Caki2 (cell line): ENCODE data around the gene SEC24D. TPM values are rescaled to one million over a fixed set of nuclear protein-coding genes. Genes with fewer than 3 reads are reported as not detected.

ENCODE experiments used
- DNase-seq: peaks from one replicate; pipeline ENCODE4 v3.0.0-alpha.2; 2015; ENCODE audit warnings: low read depth
- in situ Hi-C: cut with HindIII; loops from 2 replicates; pipeline ENCODE4 v1.10.0; 2016; ENCODE audit warnings: low sequenced_read_pairs, low pct_unique_long_range_greater_than_20kb, mixed read lengths
- total RNA-seq: library from RNA; depleted of rRNA; stranded (reverse); fragments of >200 nt; shearing (Covaris generic); gene quantifications from 2 replicates; pipeline ENCODE4 v1.2.3, GENCODE V29; 2014; ENCODE audit warnings: low replicate concordance

SEC24D gene
- total RNA-seq, 1 experiment from 2014 or later: 42.6 TPM

DNA sequence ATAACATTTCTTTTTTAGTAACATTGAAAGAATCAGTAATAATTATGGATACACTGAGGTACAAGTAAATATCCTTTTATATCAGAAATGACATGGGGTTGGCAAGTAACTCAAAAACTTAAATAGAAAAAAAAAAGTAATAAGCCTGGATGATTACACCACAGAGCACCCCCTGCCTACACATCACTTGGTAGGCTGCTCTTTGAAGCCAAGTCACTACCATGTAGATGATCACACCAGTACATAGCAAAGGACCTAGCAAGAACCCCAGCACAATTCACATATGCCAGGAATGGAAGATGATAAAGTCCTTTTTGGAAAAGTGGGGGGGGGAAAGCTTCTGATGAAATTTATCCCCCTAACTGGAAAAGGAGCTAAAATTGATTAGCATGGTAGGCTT lies 93.9 kb downstream of the SEC24D start:
- in situ Hi-C loops: no loop called here
- DNase-seq: no peak

DNA sequence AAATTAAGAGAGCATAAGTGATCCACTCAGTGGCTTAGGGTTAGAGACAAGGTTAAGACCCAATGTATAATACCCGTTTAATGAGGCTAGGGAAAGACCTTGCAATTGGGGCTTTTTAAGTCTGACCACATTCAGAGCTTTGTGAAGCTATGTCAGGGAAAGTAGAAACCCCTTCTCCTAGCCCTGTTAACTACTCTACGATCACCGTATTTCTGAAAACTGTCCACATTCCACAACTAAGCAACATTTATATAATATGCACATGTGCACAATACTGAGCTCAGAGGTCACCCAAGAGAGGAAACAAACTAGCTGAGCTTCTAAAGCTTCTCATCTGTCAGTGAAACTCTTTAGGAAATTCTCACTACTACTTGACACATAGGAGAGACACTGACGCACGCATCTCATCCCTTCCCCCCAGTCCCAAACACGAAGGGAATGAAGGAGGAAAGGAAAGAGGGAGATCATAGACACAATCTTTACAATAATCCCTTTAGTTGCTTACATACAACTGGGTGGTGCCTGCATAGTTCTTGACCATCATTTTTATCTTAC lies 94.5 kb downstream of the SEC24D start:
- DNase-seq: no peak
- in situ Hi-C loops: no loop called here

DNA sequence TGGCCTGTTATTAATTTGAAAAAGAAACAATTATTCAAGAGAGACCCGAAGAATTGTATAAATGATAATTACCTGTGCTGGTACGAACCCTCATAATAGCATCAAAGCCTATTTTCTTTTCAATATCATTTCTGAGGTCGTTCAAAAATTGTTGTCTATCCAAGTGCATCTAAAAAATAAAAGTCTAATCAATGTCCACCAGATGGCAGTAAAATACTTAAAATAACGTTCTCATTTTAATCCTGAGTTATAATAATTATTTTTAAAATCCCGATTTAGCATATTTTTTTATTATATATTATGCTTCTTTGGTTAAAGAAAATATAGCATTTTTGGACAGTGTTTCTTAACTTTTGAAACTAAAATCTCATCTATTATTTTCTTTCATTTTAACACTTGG lies 95.1 kb downstream of the SEC24D start:
- no peak for DNase-seq
- in situ Hi-C loops: no loop called here

DNA sequence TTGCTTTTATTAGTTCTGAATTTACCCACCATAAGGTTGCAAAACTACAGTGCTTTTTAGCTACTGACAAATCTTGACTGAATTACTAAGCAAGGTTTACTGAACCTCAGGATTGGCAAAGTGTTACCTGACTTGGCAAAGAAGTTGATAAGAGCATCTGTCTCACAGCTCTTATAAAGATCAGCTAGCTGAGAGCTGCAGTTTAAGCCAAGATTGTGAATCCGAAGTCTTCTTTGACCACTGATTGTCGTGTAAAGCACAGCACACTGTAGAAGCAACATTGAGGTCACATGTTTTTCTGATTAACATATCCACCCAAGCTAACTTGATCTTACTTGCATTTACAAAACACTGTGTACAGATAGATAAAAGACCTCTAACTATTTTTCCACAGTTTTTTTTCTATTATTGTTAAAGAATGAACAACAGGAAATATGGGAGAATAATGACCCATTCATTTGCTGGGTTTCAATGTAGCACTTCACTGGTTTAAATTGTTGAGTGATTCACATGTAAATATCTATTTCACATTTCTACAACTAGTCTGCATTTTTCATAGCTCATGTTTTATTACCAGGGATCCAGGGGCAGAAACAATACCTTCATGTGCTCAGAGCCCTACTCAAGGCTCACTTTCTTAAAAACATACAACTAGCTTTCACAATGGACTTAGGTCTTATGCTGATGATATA lies 96.8 kb downstream of the SEC24D start:
- in situ Hi-C loops: no loop called here
- no peak for DNase-seq

DNA sequence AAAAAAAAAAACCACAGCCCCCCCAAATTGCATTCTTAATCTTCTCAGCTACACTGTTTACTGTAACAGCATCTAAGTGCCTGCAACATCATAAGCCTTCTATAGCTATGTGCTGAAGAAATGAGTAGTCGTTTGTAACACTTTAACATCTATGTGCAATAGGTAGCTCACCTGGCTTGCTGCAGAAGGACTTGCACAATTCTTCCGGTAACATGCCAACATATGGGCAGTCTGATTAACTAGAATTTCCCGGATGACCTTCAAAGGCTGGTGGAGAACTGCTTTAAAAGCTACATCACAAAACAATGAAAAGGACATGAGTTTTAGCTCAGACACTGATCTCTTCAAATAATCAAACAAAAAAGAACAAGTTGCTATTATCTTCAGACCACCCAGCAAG lies 97.8 kb downstream of the SEC24D start:
- in situ Hi-C loops: no loop called here
- DNase-seq: no peak

DNA sequence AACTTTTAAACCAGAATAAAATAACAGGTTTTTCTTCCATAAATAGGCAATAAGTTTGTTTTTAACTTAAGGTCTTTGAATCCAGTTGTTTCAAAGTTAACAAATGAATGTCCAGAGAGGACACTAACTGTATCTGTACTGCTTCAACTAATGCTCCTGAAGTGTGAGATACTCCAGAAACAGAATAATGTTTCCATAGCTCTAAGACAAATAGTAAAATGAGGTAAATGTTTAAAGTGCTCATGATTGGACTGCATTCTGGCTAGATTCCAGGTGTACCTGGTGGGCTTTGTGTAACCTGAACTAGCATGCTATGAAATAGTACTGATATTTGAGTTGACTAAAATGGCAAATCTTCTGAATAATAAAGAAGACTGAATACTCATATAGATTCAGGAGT lies 99.0 kb downstream of the SEC24D start:
- in situ Hi-C loops: no loop called here
- DNase-seq: no peak

DNA sequence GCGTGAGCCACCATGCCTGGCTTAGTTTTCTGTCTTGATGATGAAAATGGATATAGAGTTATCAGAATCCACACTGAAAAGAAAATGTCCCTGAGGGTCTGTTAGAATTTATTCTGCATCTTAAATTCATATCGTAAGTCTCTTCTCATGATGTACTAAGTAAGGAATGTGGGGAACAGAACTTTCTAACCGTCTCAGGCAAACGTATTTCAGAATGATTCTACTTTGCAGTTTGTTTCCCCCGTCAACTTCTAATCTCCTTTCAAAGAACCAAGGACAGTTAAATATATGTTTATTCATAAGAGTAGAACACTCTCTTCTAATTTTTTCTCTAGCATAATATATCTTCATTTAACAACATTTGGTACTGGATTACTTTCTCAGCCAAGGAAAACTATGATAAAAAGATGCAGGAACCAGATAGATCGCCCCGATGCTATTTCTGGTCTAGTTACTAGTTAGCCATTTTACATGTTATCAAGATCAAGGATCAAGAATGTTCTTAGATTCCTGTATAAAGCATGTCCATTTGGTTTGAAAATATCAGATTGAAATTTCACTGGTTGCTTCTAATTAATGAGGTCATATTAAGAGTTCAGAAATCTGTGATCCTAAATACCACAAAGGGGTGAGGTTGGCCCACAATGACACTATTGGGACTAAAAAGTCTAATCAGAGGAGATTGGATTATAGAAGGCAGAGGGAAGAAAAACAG lies 101.3 kb downstream of the SEC24D start:
- in situ Hi-C loops: no loop called here

DNA sequence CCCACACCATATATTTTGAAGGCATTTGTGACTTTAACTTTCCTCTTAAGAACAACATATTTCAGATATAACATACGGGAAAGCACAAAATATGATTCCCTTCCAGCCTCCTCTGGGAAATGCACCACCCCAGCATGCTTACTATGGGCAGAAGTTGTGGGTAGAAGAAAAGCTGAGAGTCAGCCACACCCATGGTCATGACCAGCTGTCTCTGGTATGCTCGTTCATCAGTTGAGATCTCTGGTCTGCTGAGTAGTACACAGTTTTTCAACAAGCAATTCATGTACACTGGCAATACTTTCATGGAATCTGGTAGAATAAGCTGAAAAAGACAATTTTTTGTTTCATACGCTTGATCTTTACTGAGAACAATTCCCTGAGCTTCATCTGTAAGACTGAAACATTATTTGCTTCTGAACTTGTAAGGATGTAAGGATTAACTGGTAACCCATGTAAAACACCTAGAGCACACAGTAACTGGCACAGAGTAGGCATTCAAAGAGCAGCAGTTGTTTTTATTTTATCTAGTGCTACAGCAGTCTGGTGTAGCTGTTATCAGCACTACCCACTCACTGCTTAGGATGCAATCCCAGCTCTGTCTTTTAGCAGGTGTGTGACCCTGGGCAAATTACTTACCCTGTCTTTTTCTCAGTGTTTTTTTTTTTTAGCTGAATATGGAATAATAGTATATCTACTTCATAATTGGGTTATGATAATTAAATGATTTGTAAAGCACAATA lies 103.2 kb downstream of the SEC24D start:
- DNase-seq: no peak
- in situ Hi-C loops: no loop called here

More for the DNA sequence above, 101.3 kb downstream of the SEC24D start:
- no peak for DNase-seq

DNA sequence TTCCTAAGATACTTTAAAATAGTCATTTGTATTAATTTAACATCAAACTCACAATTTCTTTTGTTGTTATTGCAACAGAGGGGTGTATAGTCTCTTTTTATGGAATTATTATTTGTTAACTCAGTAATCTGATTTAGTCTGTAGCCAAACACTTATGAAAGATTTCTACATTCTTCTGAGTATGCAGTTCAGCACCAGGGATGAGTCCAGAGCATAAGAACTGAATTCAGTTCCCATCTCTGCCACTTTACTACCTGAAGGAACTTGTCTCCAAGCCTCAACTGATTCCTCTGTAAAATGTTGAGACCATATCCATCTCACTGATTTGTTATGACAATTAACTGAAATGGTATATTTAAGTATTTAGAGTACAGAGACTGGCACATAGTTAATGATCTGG lies 105.2 kb downstream of the SEC24D start:
- DNase-seq: no peak
- in situ Hi-C loops: no loop called here

DNA sequence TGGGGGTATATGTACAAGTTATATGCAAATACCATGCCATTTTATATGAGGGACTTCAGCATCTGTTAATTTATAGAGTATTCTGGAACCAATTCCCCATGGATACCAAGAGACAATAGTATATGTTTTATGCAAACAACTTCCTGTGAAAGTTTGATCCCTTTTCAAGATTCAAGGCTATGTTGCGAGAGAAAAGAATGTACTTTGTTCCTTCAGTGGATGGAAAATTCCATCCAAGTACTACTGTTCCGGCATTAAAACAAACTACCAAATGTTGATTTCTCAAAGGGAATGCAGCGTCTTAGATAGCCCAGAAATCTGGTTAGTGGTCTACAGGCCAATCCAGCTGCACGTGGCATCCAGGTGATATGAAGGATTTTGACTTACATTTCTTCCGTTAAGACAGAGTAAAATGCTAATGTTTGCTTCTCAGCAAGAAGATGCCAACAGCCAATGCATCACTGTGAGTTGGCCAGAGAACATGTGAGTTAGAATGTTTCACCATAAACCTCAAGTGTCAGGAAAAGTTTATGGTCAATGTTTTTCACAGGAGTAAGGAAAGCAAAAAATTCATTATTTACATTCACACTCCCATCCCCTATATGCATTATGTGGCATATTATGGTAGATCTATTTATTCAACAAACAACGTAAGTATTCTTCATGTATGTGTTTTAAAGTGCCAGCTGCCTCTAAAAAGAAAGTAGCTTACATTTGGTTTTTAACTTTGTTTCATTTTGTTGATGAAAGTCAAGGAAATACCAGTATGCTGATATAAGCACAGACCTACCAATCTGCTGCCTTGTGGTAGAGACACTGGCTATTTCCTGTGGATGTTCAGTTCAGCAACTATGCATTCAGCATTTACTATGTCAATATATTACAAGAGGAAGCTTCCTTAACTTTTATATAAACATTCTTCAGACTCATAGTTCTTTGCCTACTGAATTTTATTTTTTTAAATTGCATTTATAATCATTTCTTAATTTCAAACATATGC lies 106.3 kb downstream of the SEC24D start:
- DNase-seq: no peak
- in situ Hi-C loops: no loop called here

DNA sequence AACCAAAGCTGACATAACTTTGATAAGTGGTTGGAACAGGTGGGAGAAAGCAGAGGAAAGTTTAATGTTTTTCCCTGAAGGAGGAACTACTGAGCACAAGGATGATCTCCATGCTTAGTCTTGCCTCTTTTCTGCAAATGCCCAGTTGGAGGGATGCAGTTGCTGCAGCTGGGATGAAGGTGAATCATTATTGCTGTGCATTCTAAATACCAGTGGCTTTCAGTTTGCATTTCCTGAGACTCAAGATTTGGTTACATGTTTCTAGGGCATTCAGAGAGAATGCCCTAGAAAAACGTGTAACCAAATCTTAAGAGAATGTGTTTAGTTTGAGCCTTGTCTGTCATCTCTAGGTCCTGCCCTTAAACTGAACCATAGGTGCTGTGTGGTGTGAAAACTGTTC lies 108.6 kb downstream of the SEC24D start:
- DNase-seq: no peak
- in situ Hi-C loops: no loop called here

DNA sequence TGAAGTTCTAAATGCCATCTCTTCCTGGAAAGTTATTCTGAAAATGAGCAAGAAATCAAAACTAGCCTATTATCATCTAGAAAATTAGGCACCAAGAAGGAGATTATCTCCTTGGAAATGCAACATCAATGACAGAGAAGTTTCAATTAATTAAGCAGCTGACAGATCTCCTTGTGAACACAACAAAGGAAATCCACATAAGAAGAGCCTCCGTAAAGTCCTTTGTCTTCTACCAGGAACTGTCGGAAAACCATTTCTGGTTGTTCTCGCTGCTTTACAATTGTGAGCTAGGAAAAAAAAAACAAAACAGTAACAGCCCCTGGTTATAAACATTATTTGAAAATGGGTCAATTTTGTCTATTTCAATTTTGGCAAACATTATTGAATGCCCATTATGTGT lies 112.6 kb downstream of the SEC24D start:
- in situ Hi-C loops: no loop called here
- no peak for DNase-seq

DNA sequence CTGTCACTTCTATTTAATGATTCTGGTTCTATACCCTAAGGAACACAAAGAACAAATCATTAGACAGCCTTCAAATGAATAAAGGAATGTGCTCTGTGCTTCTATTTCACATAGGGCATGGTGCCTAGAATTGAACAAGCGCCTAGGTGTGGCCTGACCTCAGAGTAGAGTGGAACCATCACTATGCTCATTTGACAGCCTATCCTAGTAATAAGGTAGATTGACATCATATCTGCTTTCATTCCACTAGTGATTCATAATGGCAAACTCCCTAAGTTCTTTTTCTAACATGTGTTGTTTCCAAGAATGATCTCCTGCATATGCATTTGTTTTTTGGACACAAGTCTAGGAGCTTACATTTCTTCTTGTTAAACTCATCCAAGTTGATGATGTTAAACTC lies 114.2 kb downstream of the SEC24D start:
- DNase-seq: no peak
- in situ Hi-C loops: no loop called here

DNA sequence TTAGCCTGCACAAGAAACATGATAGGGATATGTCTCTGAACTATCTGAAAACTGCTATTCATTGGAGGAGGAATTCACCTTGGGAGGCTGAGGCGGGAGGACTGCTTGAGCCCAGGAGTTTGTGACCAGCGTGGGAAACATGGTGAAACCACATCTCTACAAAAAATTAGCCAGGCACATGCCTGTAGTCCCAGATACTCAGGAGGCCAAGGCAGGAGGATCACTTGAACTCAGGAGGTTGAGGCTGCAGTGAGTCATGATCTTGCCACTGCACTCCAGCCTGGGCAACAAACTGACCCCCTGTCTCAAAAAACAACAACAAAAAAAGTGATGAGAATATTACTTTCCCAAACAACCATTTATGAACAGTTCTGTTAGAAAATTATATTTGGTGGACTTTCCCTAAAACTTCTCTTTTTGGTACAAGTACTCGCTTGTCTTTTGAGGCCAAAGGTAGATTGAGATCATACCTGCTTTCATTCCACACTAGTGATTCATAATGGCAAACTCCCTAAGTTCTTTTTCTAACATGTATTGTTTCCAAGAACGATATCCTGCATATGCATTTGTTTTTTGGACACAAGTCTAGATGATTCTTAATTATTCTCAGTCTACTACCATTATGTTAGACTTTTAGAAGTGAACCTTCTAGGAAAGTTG lies 117.3 kb downstream of the SEC24D start:
- in situ Hi-C loops: no loop called here
- DNase-seq: no peak

DNA sequence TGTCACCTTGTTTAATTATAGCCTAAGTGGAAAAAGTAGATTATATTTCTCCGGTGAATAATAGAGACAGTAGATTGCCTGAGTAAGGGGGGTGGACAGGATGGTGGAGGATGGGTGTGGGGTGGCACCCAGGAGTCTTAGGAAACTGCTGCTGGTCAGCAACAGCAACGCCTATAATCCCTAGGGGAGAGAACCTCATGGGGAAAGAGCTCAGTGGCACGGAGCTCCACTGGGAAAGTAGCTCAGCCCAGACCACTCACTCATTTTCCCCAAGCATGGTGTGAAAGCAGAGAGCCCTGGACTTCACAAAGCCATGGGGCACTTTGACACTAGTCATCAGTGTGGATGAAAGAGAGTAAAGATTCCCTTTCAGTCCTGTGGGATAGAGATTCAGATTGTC lies 119.6 kb downstream of the SEC24D start:
- no peak for DNase-seq
- in situ Hi-C loops: no loop called here

DNA sequence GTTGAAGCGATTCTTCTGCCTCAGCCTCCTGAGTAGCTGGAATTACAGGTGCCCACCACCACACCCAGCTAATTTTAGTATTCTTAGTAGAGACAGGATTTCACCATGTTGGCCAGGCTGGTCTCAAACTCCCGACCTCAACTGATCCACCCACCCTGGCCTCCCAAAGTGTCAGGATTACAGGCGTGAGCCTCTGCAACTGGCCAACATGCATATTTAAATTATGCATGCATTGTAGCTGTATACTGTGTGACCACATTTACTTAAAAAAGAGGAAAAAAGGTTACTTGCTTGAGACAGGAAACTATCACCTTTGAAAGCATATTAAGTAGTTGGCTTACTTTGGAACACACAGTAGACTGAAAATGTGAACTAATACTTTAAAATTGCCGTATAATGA lies 121.2 kb downstream of the SEC24D start:
- no peak for DNase-seq
- in situ Hi-C loops: no loop called here

DNA sequence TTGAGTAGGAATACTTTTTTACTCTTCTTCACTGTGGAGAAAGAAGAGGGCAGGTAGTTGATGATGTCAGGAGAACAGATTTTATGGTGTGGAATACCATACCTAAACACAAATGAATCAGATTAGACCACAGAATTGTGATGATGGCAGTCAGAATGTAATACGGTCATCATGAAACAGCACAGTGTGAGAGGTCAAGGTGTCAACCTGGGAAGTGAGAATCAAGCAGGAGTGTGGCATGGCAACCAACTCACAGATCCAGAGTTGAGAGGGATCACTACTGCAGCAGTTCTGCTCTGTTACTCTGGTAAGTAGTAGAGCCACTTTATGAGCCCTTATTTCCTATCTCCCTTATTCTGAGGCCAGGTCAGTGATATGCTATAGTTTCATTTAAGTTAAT lies 123.1 kb downstream of the SEC24D start:
- DNase-seq: peak; percentile 50
- in situ Hi-C loops: no loop called here

DNA sequence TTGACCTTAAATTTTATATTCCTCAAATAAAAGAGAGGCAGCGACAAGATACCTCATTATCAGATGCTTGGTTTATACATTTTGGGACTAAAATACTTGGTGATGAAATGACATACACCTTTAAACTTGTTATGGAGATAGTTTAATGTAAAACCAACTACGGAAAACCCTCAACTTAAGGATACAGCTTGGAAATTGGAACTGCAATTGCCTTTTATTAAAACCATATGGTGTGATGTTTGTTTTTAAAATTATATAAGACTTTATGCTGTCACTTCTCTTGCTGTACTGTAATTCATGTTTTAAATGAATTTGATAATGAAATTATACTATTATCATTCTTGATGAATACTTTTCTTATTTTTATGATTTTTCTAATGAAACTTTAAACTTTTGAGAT lies 124.9 kb downstream of the SEC24D start:
- DNase-seq: no peak
- in situ Hi-C loops: no loop called here
